Measurements from ENCODE around the gene SH3GLB1. TPM values are rescaled to one million over a fixed set of nuclear protein-coding genes. Genes with fewer than 3 reads are reported as not detected.

SH3GLB1 gene
- total RNA-seq, 6 experiments from 2014 or later: 91.0 to 102 (median 100) TPM

DNA sequence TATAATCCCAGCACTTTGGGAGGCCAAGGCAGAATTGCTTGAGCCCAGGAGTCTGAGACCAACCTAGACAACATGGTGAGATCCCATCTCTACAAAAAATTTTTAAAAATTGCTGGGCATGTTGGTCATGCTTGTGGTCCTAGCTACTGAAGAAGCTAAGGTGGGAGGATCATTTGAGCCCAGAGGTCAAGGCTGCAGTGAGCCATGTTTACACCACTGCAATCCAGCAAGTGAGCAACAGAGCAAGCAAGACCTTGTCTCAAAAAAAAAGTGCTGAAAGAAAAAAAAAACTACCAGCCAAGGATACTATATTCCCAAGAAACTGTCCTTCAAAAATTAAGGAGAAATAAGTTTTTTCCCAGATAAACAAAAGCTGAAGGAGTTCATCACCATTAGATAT, 78.1 kb downstream of the SH3GLB1 start:
- H3K27ac Mint-ChIP-seq: no peak overlapping the region
- no peaks in the 10 kb centered on the region for H3K36me3 Mint-ChIP-seq (ENCODE audit: low read depth)
- TF ChIP-seq, protein P1, sequence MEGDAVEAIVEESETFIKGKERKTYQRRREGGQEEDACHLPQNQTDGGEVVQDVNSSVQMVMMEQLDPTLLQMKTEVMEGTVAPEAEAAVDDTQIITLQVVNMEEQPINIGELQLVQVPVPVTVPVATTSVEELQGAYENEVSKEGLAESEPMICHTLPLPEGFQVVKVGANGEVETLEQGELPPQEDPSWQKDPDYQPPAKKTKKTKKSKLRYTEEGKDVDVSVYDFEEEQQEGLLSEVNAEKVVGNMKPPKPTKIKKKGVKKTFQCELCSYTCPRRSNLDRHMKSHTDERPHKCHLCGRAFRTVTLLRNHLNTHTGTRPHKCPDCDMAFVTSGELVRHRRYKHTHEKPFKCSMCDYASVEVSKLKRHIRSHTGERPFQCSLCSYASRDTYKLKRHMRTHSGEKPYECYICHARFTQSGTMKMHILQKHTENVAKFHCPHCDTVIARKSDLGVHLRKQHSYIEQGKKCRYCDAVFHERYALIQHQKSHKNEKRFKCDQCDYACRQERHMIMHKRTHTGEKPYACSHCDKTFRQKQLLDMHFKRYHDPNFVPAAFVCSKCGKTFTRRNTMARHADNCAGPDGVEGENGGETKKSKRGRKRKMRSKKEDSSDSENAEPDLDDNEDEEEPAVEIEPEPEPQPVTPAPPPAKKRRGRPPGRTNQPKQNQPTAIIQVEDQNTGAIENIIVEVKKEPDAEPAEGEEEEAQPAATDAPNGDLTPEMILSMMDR (IDR thresholded peaks at IDR 0.05): no peak
- H3K4me1 Mint-ChIP-seq (ENCODE audit: low read depth): peaks cover 41% of the 10 kb centered on the region
- H3K27me3 Mint-ChIP-seq (ENCODE audit: insufficient read depth): peaks cover 2% of the 10 kb centered on the region
- H3K9me3 Mint-ChIP-seq: no peaks in the 10 kb centered on the region
- H3K4me3 Mint-ChIP-seq: no peak overlapping the region
- no peak for DNase-seq

DNA sequence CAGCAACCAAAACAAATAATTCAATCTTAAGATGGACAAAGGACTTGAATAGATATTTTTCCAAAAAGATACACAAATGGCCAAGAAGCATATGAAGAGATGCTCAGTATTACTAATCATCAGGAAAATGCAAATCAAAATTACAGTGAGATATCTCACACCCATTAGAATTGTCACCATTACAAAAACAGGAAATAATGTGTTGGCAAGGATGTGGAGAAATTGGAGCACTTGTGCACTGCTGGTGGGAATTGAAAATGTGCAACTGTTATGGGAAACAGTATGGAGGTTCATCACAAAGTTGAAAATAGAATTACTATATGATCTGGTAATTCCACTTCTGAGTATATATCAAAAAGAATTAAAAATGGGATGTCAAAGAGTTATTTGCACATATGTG, 83.2 kb downstream of the SH3GLB1 start:
- H3K27ac Mint-ChIP-seq: peak overlapping the region; percentile 3; the same call in 1 of the 2 replicates
- H3K36me3 Mint-ChIP-seq (ENCODE audit: low read depth): no peaks in the 10 kb centered on the region
- no peaks in the 10 kb centered on the region for H3K9me3 Mint-ChIP-seq
- TF ChIP-seq, protein P1 (IDR thresholded peaks at IDR 0.05): no peak
- no peak for DNase-seq
- H3K4me3 Mint-ChIP-seq: no peak overlapping the region
- peaks cover 2% of the 10 kb centered on the region for H3K27me3 Mint-ChIP-seq (ENCODE audit: insufficient read depth)
- peaks cover 30% of the 10 kb centered on the region for H3K4me1 Mint-ChIP-seq (ENCODE audit: low read depth)

DNA sequence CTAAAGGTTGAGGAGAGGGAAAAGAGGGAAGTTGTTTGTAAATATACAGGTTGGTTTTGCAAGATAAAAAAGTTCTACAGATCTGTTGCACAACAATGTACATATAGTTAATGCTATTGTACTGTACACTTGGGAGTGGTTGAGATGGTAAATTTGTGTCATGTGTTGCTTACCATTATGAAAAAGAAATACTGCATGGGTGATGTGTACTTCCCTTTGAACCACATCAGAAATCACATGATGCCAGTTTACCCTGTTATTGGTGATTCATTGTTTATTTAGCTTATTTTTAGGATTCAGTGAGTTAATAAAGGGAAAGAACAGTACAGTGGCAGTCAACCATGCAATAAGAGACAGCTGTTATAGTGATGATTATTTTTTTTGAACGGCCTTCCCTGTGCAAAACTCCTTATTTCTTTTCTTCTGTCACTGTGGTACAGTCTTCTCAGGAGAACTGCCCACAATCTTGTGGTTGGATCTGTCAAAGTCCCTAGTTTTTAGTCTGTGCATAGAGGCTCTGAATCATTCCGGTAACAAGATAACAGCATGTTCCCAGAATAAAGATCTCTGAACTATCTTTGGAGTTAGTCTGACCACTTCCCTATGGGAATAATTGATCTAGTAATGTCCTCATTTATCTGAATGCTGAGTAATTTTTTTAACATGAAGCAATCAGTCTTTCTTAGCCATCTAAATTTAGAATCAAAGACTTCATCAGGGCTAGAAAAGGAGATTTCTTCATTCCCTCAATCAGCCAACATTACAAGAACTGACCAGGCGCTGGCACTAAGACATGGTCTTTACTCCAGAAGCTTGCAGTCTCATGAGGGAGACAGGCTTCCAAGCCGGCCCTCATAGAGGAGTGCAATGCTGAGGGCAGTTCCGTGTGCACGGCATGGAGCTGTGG, 84.2 kb downstream of the SH3GLB1 start:
- H3K4me1 Mint-ChIP-seq (ENCODE audit: low read depth): peaks cover 39% of the 10 kb centered on the region
- peaks cover 2% of the 10 kb centered on the region for H3K27me3 Mint-ChIP-seq (ENCODE audit: insufficient read depth)
- peak overlapping the region; percentile 85 for H3K27ac Mint-ChIP-seq
- no peaks in the 10 kb centered on the region for H3K9me3 Mint-ChIP-seq
- peak overlapping the region; percentile 74 for H3K4me3 Mint-ChIP-seq
- DNase-seq: peak; percentile 76
- no peaks in the 10 kb centered on the region for H3K36me3 Mint-ChIP-seq (ENCODE audit: low read depth)
- TF ChIP-seq, protein P1 (IDR thresholded peaks at IDR 0.05): no peak

DNA sequence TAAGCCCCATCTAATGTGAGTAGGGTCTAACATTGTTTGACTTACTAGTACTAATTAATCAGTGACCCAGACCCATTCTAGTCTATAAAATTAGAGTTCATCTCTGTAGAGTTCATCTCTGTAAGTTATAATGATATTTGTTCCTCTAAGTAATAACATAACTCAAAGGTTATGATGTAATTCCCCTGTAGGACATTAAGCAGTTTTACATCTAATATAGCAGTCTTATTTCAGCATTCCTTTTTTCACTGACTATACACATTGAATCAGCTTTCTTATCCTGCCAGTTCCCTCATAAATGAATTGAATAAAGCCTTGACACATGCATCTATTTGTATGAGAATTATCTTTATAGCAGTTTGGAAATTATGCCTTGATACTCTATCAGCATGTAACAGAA, 90.9 kb downstream of the SH3GLB1 start:
- TF ChIP-seq, protein P1 (IDR thresholded peaks at IDR 0.05): no peak
- no peak for DNase-seq
- Mint-ChIP-seq H3K9me3 (no peaks in the 10 kb centered on the region), H3K27ac (no peak overlapping the region), H3K36me3 (ENCODE audit: low read depth) (no peaks in the 10 kb centered on the region), H3K27me3 (ENCODE audit: insufficient read depth) (no peaks in the 10 kb centered on the region; the same call in none of the 2 replicates), H3K4me1 (ENCODE audit: low read depth) (peaks cover 17% of the 10 kb centered on the region), H3K4me3 (no peak overlapping the region)

Other genes starting within 250 kb of the SH3GLB1 start
- gene CLCA1, start 235.6 kb upstream of the SH3GLB1 start, total RNA-seq (2021; fragmentation: NEBNext Ultra II Directional; extraction: Animal tissue kit (Norgen Biotek cat#: 25700)): not detected
- under 1 TPM in 1 of 6 experiments, not detected in 5; 0.17 TPM for gene CLCA4, start 157.5 kb upstream of the SH3GLB1 start, total RNA-seq (2021; fragmentation: NEBNext Ultra II Directional; extraction: Animal tissue kit (Norgen Biotek cat#: 25700))
- gene SELENOF, start 209.6 kb downstream of the SH3GLB1 start, total RNA-seq (2021; fragmentation: NEBNext Ultra II Directional; extraction: Animal tissue kit (Norgen Biotek cat#: 25700)): 100 to 1,000 TPM; 251 to 322 (median 278) TPM
- gene HS2ST1, start 210.1 kb downstream of the SH3GLB1 start, total RNA-seq (2021; fragmentation: NEBNext Ultra II Directional; extraction: Animal tissue kit (Norgen Biotek cat#: 25700)): 10 to 100 TPM; 23.8 to 26.8 (median 24.8) TPM

Measured in HFFc6 (cell line).